HepG2 (cell line): ENCODE results near the gene PELI2.

Experiments
- EP300 ChIP-seq, 3 experiments: sonication (generic) in 1 of 3; formaldehyde crosslinking in 1 of 3; IDR thresholded peaks; 2 replicates each; pipeline versions ENCODE4 v1.5.1 to v1.6.1; 2011 to 2020; ENCODE audit warnings: low read depth in 2 of 3, low read length in 2 of 3, borderline replicate concordance in 1 of 3, improper control_type of control experiment in 1 of 3, mild to moderate bottlenecking in 1 of 3, missing genetic modification reagents in 1 of 3, moderate library complexity in 1 of 3
- NFE2L2 ChIP-seq: fragments of 150-350 bp; IDR thresholded peaks from 2 replicates; pipeline ENCODE4 v1.6.1; 2014; ENCODE audit warnings: low read length
- POLR2AphosphoS5 ChIP-seq: IDR thresholded peaks from 2 replicates; pipeline ENCODE4 v1.6.1; 2012; ENCODE audit warnings: low read depth, low read length

- no peak for TF ChIP-seq POLR2AphosphoS5
- no peak for TF ChIP-seq NFE2L2
- TF ChIP-seq EP300 (IDR thresholded peaks at IDR 0.05; ENCODE audit: low read depth in 2 of 2, low read length in 2 of 2) = no peak
- no peak for TF ChIP-seq EP300 (CRISPR knock-in tag; IDR thresholded peaks at IDR 0.05; ENCODE audit: borderline replicate concordance)
Observed at GRCh38 chr14:56295743-56296142, 177.5 kb downstream of the PELI2 start.
